ENCODE data around the gene XPA.

The XPA gene

GRCh38 chr9:97659771-97660170, 37.4 kb downstream of the XPA start:
- no peak for DNase-seq (ENCODE audit: extremely low read depth in 1 of 2, low read depth in 1 of 2)

- no peak for DNase-seq (ENCODE audit: extremely low read depth in 1 of 2, low read depth in 1 of 2)
These were observed 38.4 kb downstream of the XPA start for GRCh38 chr9:97658707-97659106.

DNA sequence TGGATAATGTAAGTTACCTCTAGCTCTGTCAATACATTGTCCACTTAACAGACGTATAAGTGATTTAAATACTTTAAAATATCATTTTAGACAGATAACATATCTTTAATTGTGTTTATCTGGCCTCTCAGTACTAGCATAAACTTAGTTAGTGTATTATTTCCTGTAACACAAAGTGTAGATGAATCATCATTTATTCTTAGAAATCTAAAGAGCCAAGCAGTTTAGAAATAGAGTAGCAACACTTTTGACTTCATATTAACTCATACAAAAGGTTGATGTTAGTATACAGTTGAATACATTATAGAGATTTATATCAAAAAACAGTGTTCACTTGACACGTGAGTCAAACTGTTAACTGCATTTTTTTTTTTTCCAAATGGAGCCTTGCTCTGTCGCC, 45.5 kb downstream of the XPA start:
- no peak for DNase-seq (ENCODE audit: extremely low read depth in 1 of 2, low read depth in 1 of 2)

DNA sequence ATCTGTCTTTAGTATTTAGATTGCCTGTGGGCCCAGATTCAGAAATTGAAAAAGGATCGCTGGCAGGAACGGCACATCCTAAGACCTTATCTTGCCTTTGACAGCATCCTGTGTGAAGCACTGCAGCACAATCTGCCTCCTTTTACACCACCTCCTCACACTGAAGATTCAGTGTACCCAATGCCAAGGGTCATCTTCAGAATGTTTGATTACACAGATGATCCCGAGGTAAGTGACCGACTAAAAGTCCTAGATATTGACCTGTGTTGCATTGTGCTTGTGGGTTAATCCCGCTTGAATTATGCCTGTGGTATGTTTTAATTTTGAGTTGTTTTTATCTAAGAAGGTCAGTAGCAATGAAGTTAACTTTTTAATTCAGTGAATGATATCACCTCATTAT, 49.1 kb downstream of the XPA start:
- DNase-seq (ENCODE audit: extremely low read depth in 1 of 2, low read depth in 1 of 2) = no peak

DNA sequence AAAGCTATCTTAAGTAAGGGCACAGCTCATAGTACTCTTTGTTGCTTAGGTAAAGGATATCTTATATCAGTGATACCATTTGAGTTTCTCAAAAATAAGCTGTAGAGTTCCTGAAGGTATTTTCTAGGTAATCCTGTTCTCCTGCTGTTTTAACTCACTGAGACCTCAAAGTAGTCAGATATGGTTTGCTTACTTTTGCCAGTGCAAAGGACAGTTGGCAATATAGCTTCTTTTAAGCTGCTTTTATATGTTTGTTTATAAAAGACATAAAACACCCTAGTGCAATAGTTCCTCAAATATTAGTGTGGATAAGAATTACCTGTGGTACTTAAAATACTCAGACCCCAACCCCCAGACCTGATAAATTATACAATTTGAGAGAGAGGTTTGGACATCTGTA, 51.4 kb downstream of the XPA start:
- no peak for DNase-seq (ENCODE audit: extremely low read depth in 1 of 2, low read depth in 1 of 2)

DNA sequence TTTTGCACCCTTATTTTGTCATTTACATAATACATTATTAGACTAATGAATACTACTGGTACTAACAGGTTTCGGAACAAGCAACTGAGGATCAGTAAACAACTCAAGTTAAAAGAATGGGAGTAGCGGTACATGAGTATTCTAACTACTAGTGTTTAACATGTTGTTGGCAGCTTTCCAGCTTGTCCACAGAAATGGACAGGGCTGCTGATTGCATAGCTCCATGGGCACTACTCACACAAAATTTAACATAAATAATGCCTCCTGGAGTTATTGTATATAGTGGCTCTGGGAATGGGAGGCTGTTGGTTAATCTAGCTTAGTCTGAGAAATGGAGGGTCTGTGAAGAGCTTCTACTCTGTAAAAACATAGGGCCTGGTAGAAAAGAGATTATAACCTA, 56.8 kb downstream of the XPA start:
- DNase-seq (ENCODE audit: extremely low read depth in 1 of 2, low read depth in 1 of 2) = no peak

DNA sequence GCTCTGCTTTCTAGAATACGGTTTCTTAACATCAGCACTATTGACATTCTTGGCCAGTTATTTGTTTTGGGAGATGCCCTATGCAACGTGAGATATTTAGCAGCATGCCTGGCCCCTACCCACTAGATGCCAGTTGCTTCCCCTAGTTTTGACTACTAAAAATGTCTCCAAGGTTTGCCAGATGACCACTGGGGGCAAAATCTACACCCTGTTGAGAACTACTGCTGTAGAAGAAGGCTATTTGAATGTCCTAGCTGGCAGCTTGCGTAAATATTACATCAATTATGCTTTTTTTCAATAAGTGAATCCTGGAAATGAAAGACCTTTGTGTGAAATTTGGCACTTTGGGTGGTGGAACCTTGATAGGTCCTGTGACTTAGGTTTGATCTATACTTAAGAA, 58.5 kb downstream of the XPA start:
- no peak for DNase-seq (ENCODE audit: extremely low read depth in 1 of 2, low read depth in 1 of 2)

- no peak for DNase-seq (ENCODE audit: extremely low read depth in 1 of 2, low read depth in 1 of 2)
These were observed 60.2 kb downstream of the XPA start for GRCh38 chr9:97636903-97637302.

GRCh38 chr9:97635026-97635425, 62.1 kb downstream of the XPA start:
- DNase-seq (ENCODE audit: extremely low read depth in 1 of 2, low read depth in 1 of 2) = no peak

DNA sequence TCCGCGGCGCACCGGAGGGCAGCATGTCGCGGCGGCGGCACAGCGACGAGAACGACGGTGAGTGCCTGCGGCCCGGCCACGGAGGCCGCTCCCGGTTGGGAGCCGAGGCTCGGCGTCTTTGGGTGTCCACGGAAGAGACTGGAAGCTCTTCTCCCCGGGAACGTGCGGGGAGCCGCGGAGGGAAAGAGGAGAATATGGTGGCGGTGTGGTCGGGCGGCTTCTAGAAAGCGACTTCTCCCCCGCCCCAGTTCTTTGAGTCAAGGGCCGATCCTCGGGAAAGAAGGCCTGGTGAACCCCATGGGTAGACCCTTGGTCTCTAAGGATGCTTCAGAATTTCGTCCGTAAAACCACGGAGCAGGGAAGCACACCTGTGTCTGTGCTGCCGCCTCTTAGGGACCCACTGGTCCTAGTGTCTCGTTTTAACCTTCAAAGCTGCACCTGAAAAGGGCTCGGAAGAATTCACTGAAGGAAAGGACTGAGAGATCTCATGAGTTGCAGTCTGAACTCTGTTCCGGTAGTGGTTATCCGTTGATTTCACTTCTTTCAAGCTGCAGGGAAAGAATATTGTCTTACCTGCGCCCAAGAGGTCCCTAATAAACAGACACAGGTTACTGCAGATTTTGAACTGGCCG, 63.2 kb downstream of the XPA start:
- no peak for DNase-seq (ENCODE audit: extremely low read depth in 1 of 2, low read depth in 1 of 2)

- DNase-seq (ENCODE audit: extremely low read depth in 1 of 2, low read depth in 1 of 2) = peak; percentile 90 to 92
These were observed 63.9 kb downstream of the XPA start, which contains the start of the genes NCBP1 and TSTD2 for GRCh38 chr9:97632985-97633858. TSS of gene NCBP1 (plus strand) at chr9:97633821. CDS start at chr9:97633882, 61 bp downstream. TSS of gene TSTD2 (minus strand) at chr9:97633368. CDS start at chr9:97627562, 5,806 bp downstream.

GRCh38 chr9:97632248-97632984, 64.7 kb downstream of the XPA start:
- peak in 1 of 2 donors; percentile 3 for DNase-seq (ENCODE audit: extremely low read depth in 1 of 2, low read depth in 1 of 2)

DNA sequence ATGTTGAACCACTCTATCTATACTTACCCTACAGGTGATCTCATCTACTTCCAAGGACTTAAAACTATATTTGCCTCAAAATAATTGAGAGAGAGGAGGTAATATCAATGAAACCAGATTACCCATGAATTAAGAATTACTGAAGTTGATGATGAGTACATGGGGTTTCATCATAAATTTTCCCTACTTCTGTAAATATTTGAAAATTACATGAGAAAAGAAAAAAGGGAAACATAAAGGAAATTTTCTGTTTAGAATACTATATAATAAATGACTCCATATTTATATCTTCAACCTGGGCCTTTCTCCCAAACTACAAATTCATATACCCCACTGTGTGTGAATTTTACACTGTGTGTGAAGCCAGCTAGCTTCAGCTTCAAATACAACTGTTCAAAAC, 66.5 kb downstream of the XPA start:
- DNase-seq (ENCODE audit: extremely low read depth in 1 of 2, low read depth in 1 of 2) = no peak

- no peak for DNase-seq (ENCODE audit: extremely low read depth in 1 of 2, low read depth in 1 of 2)
These were observed 68.0 kb downstream of the XPA start for GRCh38 chr9:97629156-97629555.

- DNase-seq (ENCODE audit: extremely low read depth in 1 of 2, low read depth in 1 of 2) = no peak
These were observed 68.5 kb downstream of the XPA start for GRCh38 chr9:97628668-97629067.

DNA sequence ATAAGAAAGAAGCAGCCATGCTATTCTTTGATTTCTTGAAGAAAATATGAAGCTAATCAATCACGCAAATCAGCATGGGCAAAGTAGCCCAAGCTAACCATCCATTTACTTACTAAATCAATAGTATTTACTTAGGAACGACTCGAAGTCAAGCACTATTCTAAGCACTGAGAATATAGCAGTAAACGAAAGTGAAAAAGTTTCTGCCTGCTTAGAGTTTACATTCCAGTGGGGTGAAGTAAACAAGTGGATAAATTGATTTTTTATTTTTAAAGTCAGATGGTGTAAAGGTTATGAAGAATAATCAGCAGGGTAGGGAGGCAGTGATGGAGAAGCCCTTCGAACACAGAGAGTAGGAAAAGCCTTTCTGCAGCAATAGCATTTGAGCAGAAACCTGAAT, 69.5 kb downstream of the XPA start:
- no peak for DNase-seq (ENCODE audit: extremely low read depth in 1 of 2, low read depth in 1 of 2)

DNA sequence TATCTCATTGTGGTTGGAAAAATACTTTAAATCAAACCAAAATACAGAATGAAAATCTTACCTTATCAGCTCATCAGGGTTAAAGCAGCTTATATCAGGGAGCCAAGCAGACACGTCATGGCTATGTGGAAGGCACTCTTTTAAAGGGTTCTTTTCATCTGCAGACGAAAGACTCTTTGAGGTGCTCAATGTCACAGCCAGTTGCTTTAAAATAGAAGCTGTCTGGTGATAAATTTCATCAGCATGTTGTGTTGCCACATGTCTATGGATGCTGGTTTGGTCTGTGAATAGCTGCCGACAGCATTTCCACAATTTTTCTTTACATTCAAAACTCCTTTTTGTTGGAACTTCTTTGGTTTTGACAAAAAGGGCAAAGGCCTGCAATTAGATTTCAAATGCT, 71.5 kb downstream of the XPA start:
- no peak for DNase-seq (ENCODE audit: extremely low read depth in 1 of 2, low read depth in 1 of 2)

Data from activated CD8-positive, alpha-beta memory T cell treated with anti-CD3 and anti-CD28 coated beads for 1 hour (primary cell).